Ishikawa (cell line): ENCODE data around the gene U2AF2.

ENCODE experiments used
- CEBPB ChIP-seq: IDR thresholded peaks from 2 replicates; pipeline ENCODE4 v1.6.1; 2012
- CREB1 ChIP-seq: IDR thresholded peaks from 2 replicates; pipeline ENCODE4 v1.6.1; 2012; ENCODE audit warnings: low read depth
- EGR1 ChIP-seq: IDR thresholded peaks from 2 replicates; pipeline ENCODE4 v1.6.1; 2012
- EP300 ChIP-seq: IDR thresholded peaks from 2 replicates; pipeline ENCODE4 v1.6.1; 2012; ENCODE audit warnings: borderline replicate concordance
- FOXM1 ChIP-seq: IDR thresholded peaks from 2 replicates; pipeline ENCODE4 v1.6.1; 2012; ENCODE audit warnings: low read depth, borderline replicate concordance
- MAX ChIP-seq: IDR thresholded peaks from 2 replicates; pipeline ENCODE4 v1.6.1; 2012
- NFIC ChIP-seq: IDR thresholded peaks from 2 replicates; pipeline ENCODE4 v1.6.1; 2012
- RAD21 ChIP-seq: IDR thresholded peaks from 2 replicates; pipeline ENCODE4 v1.6.1; 2012; ENCODE audit warnings: low read depth
- REST ChIP-seq: IDR thresholded peaks from 2 replicates; pipeline ENCODE4 v1.6.1; 2012; ENCODE audit warnings: low read depth, mild to moderate bottlenecking
- TAF1 ChIP-seq: IDR thresholded peaks from 2 replicates; pipeline ENCODE4 v1.6.1; 2012; ENCODE audit warnings: low read depth, mild to moderate bottlenecking
- TCF12 ChIP-seq: IDR thresholded peaks from 2 replicates; pipeline ENCODE4 v1.6.1; 2012; ENCODE audit warnings: low read depth
- TEAD4 ChIP-seq: IDR thresholded peaks from 2 replicates; pipeline ENCODE4 v1.6.1; 2012
- USF1 ChIP-seq: IDR thresholded peaks from 2 replicates; pipeline ENCODE4 v1.6.1; 2012
- YY1 ChIP-seq: IDR thresholded peaks from 2 replicates; pipeline ENCODE4 v1.6.1; 2012; ENCODE audit warnings: low read depth
- ZBTB7A ChIP-seq: IDR thresholded peaks from 2 replicates; pipeline ENCODE4 v1.6.1; 2012; ENCODE audit warnings: low read depth

The U2AF2 gene

GRCh38 chr19:55650602-55651230 lies 4.1 kb upstream of the U2AF2 start:
- no peak for TF ChIP-seq YY1
- no peak for TF ChIP-seq MAX
- no peak for TF ChIP-seq CREB1
- no peak for TF ChIP-seq FOXM1
- TF ChIP-seq TCF12 = no peak
- no peak for TF ChIP-seq RAD21
- TF ChIP-seq TEAD4 = no peak
- TF ChIP-seq REST = no peak
- no peak for TF ChIP-seq EGR1
- no peak for TF ChIP-seq CEBPB
- TF ChIP-seq NFIC = no peak
- TF ChIP-seq EP300 = no peak
- TF ChIP-seq USF1 = no peak
- TF ChIP-seq ZBTB7A = no peak
- TF ChIP-seq TAF1 = no peak

- no peak for TF ChIP-seq REST
- no peak for TF ChIP-seq NFIC
- TF ChIP-seq TEAD4 = no peak
- no peak for TF ChIP-seq MAX
- TF ChIP-seq CREB1 = no peak
- no peak for TF ChIP-seq CEBPB
- no peak for TF ChIP-seq ZBTB7A
- no peak for TF ChIP-seq TCF12
- TF ChIP-seq TAF1 = no peak
- no peak for TF ChIP-seq RAD21
- no peak for TF ChIP-seq EGR1
- TF ChIP-seq YY1 = no peak
- TF ChIP-seq USF1 = no peak
- no peak for TF ChIP-seq EP300
- TF ChIP-seq FOXM1 = no peak
Observed at GRCh38 chr19:55651236-55651635, 3.6 kb upstream of the U2AF2 start.

GRCh38 chr19:55652311-55653128 lies 2.3 kb upstream of the U2AF2 start:
- TF ChIP-seq RAD21 = no peak
- TF ChIP-seq REST = no peak
- no peak for TF ChIP-seq USF1
- TF ChIP-seq CEBPB = no peak
- TF ChIP-seq YY1 = no peak
- TF ChIP-seq TCF12 = no peak
- TF ChIP-seq MAX = no peak
- TF ChIP-seq ZBTB7A = no peak
- TF ChIP-seq EP300 = no peak
- TF ChIP-seq TEAD4 = no peak
- no peak for TF ChIP-seq TAF1
- no peak for TF ChIP-seq CREB1
- TF ChIP-seq FOXM1 = no peak
- TF ChIP-seq EGR1 = no peak
- TF ChIP-seq NFIC = no peak
